Left cardiac atrium (tissue), 4 donors: ENCODE results near the gene TH. TPM values are rescaled to one million over a fixed set of nuclear protein-coding genes. Genes with fewer than 3 reads are reported as not detected.

Experiments used
- ATAC-seq, 2 donors: fragments of 200-7000 bp; cut with Tn5 transposase; one replicate each; pipeline ENCODE4 v1.9.1; 2020; ENCODE audit warnings: mild to moderate bottlenecking in 2 of 2, moderate library complexity in 2 of 2
- DNase-seq: peaks from one replicate; pipeline ENCODE4 v3.0.0-alpha.2; 2020
- intact Hi-C, 2 donors: fragments of 100-400 bp; cut with DNase I; formaldehyde crosslinking; loops; one replicate each; pipeline versions ENCODE4 v1.14.1 to v1.15.1; 2022 to 2023
- total RNA-seq, 2 donors: library from RNA; stranded (reverse); fragmentation: NEBNext Ultra II Directional; extraction: Animal tissue kit (Norgen Biotek cat#: 25700); gene quantifications; one replicate each; pipeline ENCODE4 v1.2.1, GENCODE V29; 2021
- donor health status: DM: no; HTN: yes; CAD: no.
- donor health status: DM: no; HTN: yes; CAD: no; lungs with severe emphysema.
- donor health status: DM: yes; HTN: yes; CAD: no.
- donor health status: Dilated cardiomyopathy.

The TH gene
- total RNA-seq, 2 donors from 2014 or later = not detected

DNA sequence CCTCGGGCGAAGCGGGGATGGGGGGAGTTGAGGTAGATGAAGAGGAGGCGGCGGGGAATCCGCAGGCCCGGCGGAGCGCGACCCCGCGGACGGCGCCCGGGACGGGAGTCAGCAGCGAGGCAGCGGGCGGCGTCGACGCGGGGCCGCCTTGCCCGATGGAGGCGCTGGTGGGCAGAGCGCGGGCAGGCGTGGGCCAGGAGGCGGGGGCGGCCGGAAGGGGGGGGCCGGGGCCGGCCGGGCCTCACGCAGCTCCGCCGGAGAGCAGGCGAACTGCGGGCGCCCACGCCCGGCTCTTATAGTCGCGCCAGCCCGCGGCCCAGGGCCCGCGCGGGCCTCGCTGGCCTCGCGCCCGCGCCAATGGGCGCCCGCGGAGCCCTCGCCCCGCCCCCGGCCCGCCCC is 32.5 kb downstream of the TH start, which contains the start of gene IGF2:
TSS of gene IGF2 (minus strand) at position 267 of the 399 bp plus-strand sequence. CDS start 3,866 bp downstream, outside the sequence.
- intact Hi-C loops = loop anchor here in 1 of 2 donors (5.0 kb wide), 1 partner anchor 37 kb away; no protein-coding TSS in a partner anchor
- ATAC-seq (peak in 1 of 2 donors; percentile 27), DNase-seq (no peak)

DNA sequence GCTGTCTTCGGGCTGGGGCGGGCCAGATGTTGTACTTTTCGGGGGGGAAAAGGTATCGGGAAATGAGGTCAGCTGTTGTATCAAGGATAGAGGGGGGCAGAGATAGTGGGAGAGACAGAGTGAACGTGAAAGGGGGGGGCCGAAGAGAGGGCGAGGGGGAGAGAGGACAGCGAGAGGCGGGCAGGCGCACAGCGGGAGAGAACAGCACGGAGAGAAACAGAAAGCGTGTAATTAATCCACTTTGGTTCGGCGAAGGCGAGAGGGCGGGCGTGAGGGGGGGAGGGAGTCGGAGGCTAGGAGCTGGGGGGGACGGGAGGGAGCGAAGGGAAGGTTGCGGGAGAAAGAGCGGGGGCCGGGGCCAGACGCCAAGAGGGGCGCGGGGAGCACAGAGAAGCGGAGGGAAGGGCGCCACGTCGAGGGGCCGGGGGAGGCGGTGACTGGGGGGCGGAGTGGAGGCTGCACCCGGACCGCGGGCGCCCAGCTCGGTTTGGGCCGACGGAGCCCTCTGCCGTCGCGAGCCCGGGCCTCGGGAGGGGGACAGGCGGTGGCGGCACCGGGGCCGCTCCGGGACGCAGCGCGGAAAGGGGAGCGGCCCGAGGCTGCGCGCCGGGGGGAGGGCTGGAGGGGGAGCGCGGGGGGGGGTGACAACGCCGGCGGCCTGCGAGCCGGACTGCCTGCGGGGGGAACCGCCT is 33.0 kb downstream of the TH start:
- intact Hi-C loops = loop anchor here in 1 of 2 donors (5.0 kb wide), 1 partner anchor 36 kb away; no protein-coding TSS in a partner anchor
- no peak for DNase-seq
- no peak for ATAC-seq

DNA sequence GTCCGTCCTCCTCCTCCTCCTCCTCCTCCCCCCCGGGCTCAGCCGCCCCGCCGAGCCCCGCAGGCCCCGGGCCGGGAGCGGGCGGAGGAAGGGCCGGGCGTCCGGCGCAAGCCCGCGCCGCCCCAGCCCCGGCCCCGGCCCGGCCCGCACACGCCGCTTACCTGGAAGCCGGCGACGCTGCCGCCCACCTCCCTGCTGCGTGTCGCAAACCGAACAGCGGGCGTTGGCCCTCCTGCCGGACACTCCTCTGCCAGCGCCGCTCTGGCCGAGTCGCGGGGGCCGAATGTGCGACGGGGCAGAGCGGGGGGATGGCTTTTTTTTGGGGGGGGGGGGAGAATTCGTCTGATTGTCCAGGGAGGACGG is 33.6 kb downstream of the TH start:
- intact Hi-C loops = loop anchor here in 1 of 2 donors (5.0 kb wide), 1 partner anchor 36 kb away; no protein-coding TSS in a partner anchor
- peak in 1 of 2 donors; percentile 11 for ATAC-seq
- no peak for DNase-seq

DNA sequence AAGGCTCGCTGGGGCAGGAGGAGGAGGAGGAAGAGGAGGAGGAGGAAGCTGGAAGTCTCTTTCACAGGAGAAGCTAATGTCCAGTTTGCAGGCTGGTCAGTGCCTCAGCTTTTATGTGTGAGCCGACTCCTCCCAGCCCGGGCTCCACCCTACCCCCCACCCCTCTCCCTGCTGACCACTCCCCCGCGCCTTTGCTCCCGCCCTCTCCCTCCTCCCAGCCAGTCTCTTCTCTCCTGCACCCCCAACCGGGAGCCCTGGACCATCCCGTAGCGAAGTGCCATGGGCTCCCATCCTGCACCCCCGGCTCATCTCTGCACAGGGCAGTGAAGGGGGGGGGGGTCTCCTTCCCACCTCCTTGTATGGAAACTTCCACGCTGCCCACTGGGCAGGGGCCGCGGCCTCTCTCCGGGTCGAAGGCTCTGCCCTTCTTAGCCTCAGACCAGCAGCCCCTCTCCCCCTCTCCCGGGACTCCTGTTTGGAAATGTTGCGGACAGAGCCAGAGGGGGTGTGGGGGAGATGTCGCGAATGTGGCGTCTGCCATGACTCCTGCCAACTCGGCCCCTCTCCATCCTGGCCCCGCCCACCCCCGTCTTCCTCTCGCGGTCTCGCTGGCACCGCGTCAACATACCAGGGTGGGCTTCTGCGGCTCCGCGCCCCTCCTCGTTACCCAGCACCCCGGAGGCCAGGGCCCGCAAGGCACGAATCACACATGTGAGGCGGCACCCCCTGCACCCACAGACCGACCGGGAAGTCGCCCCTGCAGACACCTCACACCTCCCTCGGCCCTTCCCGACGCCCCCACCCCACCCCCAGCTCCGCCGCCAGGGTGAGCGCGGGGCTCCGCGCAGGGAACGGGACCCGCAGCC is 34.2 kb downstream of the TH start:
- intact Hi-C loops = loop anchor here in 1 of 2 donors (5.0 kb wide), 1 partner anchor 35 kb away; no protein-coding TSS in a partner anchor
- DNase-seq (peak; percentile 65), ATAC-seq (peak; percentile 71 to 86)

DNA sequence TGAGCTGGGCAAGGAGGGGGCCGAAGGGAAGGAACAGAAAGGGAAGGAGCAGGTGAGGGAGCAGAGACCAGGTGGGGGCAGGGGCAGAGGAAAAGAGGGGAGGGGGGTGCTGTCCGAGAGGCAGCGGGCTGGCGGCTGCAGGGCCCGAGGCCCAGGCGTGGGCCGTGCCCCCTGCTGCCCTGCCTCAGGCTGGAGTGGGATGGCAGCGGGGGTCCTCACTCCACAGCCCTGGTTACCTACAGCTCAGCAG is 34.7 kb downstream of the TH start:
- DNase-seq = no peak
- ATAC-seq = no peak
- intact Hi-C loops = loop anchor here in 1 of 2 donors (5.0 kb wide), 1 partner anchor 35 kb away; no protein-coding TSS in a partner anchor

DNA sequence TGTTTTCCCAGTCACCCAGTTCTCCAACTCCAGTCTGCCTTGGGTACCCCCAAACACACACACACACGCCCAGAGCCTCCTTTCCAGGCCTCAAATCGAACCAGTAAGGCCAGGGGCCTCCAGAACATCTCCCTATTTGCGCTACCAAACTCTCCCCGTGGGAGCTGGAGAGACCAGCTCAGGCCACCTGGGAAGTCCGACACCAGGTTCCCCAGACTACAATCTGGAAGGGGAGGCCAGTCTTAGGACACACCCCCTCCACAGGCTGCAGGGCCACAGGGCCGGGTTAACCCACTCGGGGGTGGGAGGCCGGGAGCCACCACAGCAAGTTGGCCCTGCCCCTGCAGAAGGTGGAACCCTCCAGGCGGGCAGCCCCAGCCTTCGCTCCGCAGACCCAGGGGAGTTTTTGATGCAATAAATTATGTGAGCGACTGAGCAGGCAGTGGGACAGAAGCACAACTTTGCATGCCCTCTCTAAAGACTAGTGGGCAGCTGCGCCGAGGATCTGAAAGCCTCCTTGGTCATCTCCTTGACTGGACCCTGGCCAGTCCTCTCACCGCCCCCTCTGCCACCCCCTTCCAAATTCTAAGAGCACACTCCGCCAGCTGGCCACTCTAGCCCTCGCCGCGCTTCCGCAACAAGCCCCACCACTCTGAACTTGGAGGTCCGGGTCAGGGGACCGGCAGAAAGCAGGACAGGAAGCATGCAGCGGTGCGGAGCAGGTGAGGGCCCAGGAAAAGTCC is 35.2 kb downstream of the TH start:
- intact Hi-C loops = loop anchor here in 1 of 2 donors (5.0 kb wide), 1 partner anchor 34 kb away; no protein-coding TSS in a partner anchor
- no peak for ATAC-seq
- DNase-seq = no peak

DNA sequence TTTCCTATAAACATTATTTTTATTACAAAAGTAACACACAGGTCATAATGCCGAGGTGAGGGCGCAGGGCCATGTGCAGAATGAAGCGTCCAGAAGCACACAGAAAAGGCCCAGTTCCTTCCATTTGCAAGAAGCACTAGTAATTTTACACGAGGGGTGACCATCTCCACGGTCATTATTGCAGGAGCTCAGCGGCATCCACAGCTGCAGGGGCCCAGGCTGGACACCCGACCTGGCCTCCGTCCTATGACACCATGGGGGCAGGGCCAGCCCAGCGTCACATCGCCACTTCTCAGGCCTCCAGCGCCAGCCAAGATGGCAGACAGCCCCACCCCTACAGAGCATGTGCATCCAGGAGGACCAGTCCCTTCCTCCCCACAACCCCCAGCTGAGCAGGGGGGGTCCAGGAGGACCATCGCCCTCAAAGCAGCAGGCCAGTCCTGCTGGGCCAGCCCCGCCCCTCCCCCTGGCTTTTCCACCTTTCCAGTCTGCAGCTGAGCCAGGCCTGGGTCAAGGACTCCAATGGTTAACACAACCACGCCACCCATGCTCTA is 35.9 kb downstream of the TH start:
- ATAC-seq = no peak
- intact Hi-C loops = loop anchor here in 1 of 2 donors (5.0 kb wide), 1 partner anchor 33 kb away; no protein-coding TSS in a partner anchor

DNA sequence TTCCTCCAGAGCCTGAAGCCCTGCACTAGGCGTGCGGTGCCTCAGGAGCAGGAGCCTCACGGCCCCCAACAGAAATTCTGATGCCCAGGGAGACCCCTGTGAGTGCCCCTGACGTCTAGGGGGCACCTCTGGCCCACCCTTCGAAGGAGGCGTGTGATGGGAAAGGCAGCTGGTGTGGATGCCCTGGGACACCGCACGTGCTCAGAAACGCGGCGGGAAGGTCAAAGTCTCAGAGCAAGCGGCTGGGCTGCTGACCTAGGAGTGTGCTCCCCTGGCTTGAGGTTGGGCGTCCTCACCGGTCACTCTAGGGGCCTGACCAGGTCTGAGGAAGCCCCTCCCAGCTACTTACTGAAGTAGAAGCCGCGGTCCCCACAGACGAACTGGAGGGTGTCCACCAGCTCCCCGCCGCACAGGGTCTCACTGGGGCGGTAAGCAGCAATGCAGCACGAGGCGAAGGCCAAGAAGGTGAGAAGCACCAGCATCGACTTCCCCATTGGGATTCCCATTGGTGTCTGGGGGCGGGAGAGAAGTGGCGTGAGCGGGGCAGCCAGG is 36.5 kb downstream of the TH start:
- intact Hi-C loops = loop anchor here in 1 of 2 donors (5.0 kb wide), 1 partner anchor 33 kb away; no protein-coding TSS in a partner anchor
- DNase-seq = no peak
- no peak for ATAC-seq

More for the DNA sequence above, 35.9 kb downstream of the TH start:
- DNase-seq = no peak

DNA sequence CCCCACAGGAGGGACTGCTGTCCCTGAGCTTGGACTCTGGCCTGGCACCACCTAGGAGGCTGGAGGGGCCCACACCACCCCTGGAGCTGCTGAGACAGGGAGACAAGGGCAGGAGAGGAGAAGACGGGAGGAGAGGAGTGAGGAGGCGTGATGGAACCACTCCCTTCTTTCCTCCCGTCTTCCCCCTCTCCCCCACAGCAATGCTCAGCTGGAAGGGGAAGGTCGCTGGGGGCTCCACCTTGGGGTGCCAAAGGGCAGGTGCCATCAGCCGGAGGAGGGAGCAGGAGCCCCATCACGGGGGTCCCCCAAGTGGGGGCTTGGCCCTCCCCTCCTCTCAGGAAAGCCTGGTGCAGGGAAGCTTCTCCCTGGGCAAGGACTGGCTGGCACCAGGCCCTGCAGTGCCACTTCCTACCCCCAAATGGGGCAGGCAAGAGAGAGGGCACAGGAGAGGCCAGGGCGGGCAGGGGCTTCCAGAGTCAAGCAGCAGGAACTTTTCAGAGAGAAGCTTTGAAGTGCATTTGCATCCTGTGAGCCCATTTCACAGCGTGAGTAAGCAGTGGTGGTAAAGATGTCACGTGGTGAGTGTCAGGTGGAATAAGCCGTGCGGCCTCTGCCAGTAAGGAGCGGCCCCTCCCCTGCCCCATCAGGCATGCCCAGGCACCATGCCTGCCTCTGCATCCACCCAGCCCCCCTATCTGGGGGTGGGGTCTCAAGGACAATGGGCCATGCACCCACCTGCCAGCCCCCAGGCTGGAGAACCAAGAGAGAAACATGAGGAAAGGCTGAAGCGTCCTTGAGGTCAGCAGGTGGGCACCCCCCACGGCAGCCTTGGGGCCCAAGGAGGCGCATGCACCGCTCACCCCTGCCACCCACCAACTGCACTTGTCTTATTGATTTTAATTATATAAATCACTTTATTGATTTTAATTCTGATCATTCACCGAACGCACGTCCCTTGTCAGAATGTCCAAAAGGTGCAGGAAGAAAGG is 37.3 kb downstream of the TH start:
- intact Hi-C loops = loop anchor here in 1 of 2 donors (5.0 kb wide), 1 partner anchor 32 kb away; no protein-coding TSS in a partner anchor

DNA sequence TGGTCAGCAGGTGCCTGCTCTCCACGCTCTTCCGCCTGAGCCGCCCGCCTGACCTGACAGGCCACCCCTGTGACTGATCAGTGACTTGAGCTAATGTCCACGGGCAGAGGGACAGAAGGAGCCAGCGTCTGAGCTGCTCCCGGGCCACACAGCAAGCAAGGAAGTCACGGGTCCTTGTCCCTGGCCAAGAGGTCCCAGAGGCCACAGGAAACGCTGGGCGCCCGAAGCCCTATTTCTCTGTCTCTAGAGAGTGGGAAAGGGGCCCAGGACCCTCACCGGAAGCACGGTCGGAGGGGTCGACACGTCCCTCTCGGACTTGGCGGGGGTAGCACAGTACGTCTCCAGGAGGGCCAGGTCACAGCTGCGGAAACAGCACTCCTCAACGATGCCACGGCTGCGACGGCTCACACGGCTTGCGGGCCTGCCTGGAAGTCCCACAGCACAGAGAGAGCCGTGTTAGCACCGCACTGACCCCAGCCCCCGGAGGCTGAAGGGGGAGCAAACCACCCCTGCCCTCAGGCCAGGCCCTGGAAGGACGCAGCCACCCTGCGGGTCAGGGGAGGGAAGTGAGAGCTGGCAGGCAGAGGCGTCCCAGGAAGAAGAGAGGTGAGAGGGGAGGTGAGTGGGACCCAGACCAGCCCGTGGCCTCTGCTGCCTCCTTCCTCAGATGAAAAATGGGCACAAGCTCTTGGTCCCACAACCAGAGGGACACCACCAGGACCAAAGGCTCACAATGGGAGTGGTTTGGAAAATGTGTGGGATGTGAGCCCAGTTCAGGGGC is 38.2 kb downstream of the TH start:
- DNase-seq = no peak
- no peak for ATAC-seq
- intact Hi-C loops = no loop called here

More for the DNA sequence above, 37.3 kb downstream of the TH start:
- no peak for DNase-seq
- no peak for ATAC-seq

DNA sequence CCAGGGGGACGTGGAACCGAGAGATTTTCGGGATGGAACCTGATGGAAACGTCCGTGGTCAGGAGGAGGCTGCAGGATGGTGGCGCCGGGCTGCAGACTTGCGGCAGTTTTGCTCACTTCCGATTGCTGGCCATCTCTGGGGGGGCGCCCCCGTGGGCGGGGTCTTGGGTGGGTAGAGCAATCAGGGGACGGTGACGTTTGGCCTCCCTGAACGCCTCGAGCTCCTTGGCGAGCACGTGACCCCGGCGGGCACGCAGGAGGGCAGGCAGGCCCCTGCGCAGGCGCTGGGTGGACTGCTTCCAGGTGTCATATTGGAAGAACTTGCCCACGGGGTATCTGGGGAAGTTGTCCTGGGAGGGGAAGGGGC is 38.8 kb downstream of the TH start:
- ATAC-seq (no peak), DNase-seq (no peak)
- intact Hi-C loops = no loop called here

DNA sequence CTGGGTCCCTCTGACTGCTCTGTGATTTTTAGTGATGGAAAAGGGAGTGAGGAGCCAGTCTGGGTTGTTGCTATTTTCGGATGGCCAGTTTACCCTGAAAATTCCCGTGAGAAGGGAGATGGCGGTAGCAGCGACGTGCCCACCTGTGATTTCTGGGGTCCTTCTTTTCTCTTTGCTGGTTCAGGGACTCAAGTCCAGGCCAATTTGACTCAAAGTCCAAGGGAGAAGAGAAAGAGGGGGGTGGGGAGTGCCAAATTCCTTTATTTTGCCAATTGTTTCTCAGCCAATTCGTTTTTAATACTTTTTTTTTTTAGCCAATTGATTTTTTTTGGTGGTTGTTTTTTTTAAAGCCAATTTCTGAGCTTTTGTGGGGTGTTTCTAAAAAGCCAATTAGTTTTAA is 39.4 kb downstream of the TH start:
- ATAC-seq = no peak
- intact Hi-C loops = no loop called here
- no peak for DNase-seq

DNA sequence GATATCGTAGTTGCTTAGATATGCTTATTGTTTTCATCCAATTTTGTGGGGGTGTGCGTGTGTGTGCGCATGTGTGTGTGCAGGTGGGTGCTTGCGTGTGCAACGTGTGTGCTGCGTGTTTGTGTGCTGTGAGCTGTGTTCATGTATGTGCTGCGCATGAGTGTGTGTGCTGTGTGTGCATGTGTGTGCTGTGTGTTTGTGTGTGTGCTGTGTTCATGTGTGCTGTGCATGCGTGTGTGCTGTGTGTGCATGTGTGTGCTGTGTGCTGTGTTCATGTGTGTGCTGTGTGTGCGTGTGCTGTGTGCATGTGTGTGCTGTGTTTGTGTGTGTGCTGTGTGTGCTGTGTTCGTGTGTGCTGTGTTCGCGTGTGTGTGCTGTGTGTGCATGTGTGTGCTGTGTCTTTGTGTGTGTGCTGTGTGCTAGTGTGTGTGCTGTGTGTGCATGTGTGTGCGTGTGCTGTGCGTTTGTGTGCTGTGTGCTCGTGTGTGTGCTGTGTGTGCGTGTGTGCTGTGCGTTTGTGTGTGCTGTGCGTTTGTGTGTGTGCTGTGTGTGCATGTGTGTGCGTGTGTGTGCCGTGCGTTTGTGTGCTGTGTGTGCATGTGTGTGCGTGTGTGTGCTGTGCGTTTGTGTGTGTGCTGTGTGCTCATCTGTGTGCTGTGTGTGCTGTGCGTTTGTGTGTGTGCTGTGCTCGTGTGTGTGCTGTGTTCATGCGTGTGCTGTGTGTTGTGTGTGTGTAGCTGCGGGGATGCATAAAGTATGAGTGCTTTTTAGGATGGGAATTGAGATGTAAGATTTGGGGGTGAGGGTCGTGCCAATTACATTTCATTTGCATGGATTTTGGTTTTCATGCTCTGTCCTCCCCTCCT is 40.0 kb downstream of the TH start:
- ATAC-seq (no peak), DNase-seq (no peak)
- intact Hi-C loops = no loop called here

DNA sequence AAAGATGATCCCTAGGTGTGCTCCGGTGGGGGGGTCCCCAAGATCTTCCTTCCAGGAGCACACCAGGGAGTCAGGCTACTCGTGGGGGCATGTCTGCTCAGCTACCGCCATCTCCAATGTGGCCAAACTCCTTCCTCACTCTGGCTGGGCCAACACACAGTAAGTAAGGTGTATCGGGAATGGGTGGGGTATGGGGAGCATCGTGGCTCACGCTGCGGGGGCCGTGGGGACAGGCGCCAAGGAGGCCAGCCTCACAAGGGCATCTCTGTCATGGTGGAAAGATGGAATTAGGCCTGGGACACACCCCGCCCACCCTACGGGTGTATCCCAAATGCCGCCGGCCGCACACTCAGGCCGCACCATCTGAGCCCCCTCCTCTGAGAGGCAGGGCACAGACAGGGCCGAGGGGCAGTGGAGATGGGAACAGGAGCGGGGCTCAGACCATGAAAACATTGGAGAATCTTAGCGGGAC is 40.7 kb downstream of the TH start:
- DNase-seq = no peak
- no peak for ATAC-seq
- intact Hi-C loops = no loop called here

DNA sequence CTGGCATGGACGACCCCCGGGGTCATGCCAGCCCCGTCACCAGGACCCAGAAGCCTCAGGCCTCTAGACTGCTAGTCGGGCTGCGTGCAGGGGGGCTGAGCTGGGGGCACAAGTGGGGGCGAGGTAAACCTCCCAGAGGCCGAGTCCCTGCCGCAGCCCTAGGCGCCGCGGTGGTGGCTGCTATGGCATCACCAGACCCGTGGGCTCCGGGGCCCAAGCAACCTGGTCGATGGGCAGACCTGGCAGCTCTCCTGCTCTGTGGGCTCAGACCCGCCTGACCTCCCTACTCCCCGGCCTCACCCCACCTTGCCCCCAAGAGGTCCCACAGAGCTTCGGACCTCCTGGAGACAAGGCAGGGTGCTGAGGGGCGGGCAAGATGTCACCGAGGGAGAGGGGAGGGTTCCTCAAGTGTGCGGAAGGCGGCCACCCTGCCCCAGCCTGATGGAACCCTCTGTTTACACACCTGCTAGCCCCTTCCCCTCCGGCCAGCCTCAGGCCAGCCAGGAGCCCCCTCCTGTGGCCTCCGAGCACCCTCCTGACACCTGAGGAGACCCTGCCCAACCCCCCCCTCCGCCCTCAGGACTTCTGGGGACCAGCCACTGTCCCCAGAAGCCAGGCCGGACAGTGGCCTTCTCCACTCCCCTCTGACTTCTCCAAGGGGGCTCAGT is 41.8 kb downstream of the TH start:
- no peak for ATAC-seq
- intact Hi-C loops = no loop called here
- no peak for DNase-seq
